GM23338 (cell line): Measurements from ENCODE around the gene PLN. TPM values are rescaled to one million over a fixed set of nuclear protein-coding genes. Genes with fewer than 3 reads are reported as not detected.

Experiments
- ATAC-seq: fragments of 200-7000 bp; cut with Tn5 transposase; 3 replicates; pipeline ENCODE4 v1.9.1; 2020
- DNase-seq: peaks from one replicate; pipeline ENCODE4 v3.0.0-alpha.2; 2015; ENCODE audit warnings: low spot score
- H2AFZ ChIP-seq: fragments of 200-600 bp; sonication (generic); 2 replicates; pipeline ENCODE4 v1.8.0; 2016; ENCODE audit warnings: antibody characterized with exemption, mild to moderate bottlenecking, moderate library complexity
- H3F3A ChIP-seq: fragments of 200-600 bp; sonication (generic); replicated peaks from 2 replicates; pipeline ENCODE4 v1.8.0; 2017; ENCODE audit warnings: antibody characterized with exemption, mixed run types, low read depth
- H3K27ac ChIP-seq: fragments of 200-600 bp; sonication (generic); 2 replicates; pipeline ENCODE4 v1.6.1; 2016; ENCODE audit warnings: low read depth
- H3K27me3 ChIP-seq: fragments of 200-600 bp; sonication (generic); 2 replicates; pipeline ENCODE4 v1.8.0; 2016; ENCODE audit warnings: mild to moderate bottlenecking, mixed run types, moderate library complexity; ENCODE audit not compliant: insufficient read depth
- H3K36me3 ChIP-seq: fragments of 200-600 bp; sonication (generic); 2 replicates; pipeline ENCODE4 v1.8.0; 2016; ENCODE audit warnings: mild to moderate bottlenecking; ENCODE audit not compliant: insufficient read depth
- H3K4me1 ChIP-seq: fragments of 200-600 bp; sonication (generic); 2 replicates; pipeline ENCODE4 v1.8.0; 2016; ENCODE audit warnings: mild to moderate bottlenecking, moderate library complexity; ENCODE audit not compliant: insufficient read depth
- H3K4me2 ChIP-seq: fragments of 200-600 bp; sonication (generic); 2 replicates; pipeline ENCODE4 v1.7.1; 2017; ENCODE audit warnings: mixed run types
- H3K4me3 ChIP-seq: fragments of 200-600 bp; sonication (generic); 2 replicates; pipeline ENCODE4 v1.6.1; 2016; ENCODE audit warnings: mixed run types
- H3K79me2 ChIP-seq: fragments of 200-600 bp; sonication (generic); replicated peaks from 2 replicates; pipeline ENCODE4 v1.8.0; 2017; ENCODE audit warnings: mild to moderate bottlenecking; ENCODE audit not compliant: insufficient read depth
- H3K9me2 ChIP-seq: fragments of 200-600 bp; sonication (generic); 2 replicates; pipeline ENCODE4 v1.8.0; 2017; ENCODE audit not compliant: insufficient read depth
- H4K20me1 ChIP-seq: fragments of 200-600 bp; sonication (generic); replicated peaks from 2 replicates; pipeline ENCODE4 v1.8.0; 2017; ENCODE audit warnings: mild to moderate bottlenecking; ENCODE audit not compliant: insufficient read depth
- H3K27ac Mint-ChIP-seq: 2 replicates; pipeline ENCODE4 v1.8.0; 2020; ENCODE audit warnings: inconsistent platforms, mild to moderate bottlenecking, moderate library complexity, mixed read lengths
- H3K27me3 Mint-ChIP-seq: 3 replicates; pipeline ENCODE4 v1.8.0; 2022; ENCODE audit warnings: low read depth, mild to moderate bottlenecking, moderate library complexity, mixed read lengths, inconsistent platforms; ENCODE audit not compliant: insufficient read depth, poor library complexity
- H3K36me3 Mint-ChIP-seq: 3 replicates; pipeline ENCODE4 v1.8.0; 2021; ENCODE audit warnings: low read depth, mild to moderate bottlenecking, inconsistent platforms, moderate library complexity, mixed read lengths
- H3K4me1 Mint-ChIP-seq: 3 replicates; pipeline ENCODE4 v1.8.0; 2020; ENCODE audit warnings: mild to moderate bottlenecking, inconsistent platforms, mixed read lengths
- H3K4me3 Mint-ChIP-seq: 3 replicates; pipeline ENCODE4 v1.8.0; 2021; ENCODE audit warnings: moderate library complexity, mild to moderate bottlenecking, inconsistent platforms, mixed read lengths
- H3K9me3 Mint-ChIP-seq: 3 replicates; pipeline ENCODE4 v1.8.0; 2020; ENCODE audit warnings: moderate library complexity, mild to moderate bottlenecking, inconsistent platforms, mixed read lengths
- CREB1 ChIP-seq: fragments of 250-450 bp; sonication (Bioruptor Pico); IDR thresholded peaks from 2 replicates; pipeline ENCODE4 v1.5.0; 2020; ENCODE audit warnings: low read depth, mild to moderate bottlenecking, moderate library complexity
- EZH2 ChIP-seq: fragments of 200-600 bp; sonication (generic); IDR thresholded peaks from one replicate; pipeline ENCODE4 v1.8.0; 2017; ENCODE audit warnings: antibody characterized with exemption, mild to moderate bottlenecking, low read depth; ENCODE audit not compliant: unreplicated experiment
- EZH2phosphoT487 ChIP-seq: fragments of 200-600 bp; sonication (generic); IDR thresholded peaks from one replicate; pipeline ENCODE4 v1.8.1; 2018; ENCODE audit warnings: antibody characterized with exemption; ENCODE audit not compliant: unreplicated experiment
- NANOG ChIP-seq: IDR thresholded peaks from 2 replicates; pipeline ENCODE4 v1.6.1; 2016; ENCODE audit warnings: antibody characterized with exemption, borderline replicate concordance
- polyA plus RNA-seq: library from polyadenylated mRNA; unstranded; fragments of >200 nt; fragmentation: Nextera tagmentation; extraction: Ambion mirVana; gene quantifications from 2 replicates; pipeline ENCODE4 v1.2.1, GENCODE V29; 2016
- total RNA-seq: library from RNA; depleted of rRNA; stranded (reverse); fragments of >200 nt; shearing (Covaris generic); gene quantifications from 2 replicates; pipeline ENCODE4 v1.2.3, GENCODE V29; 2014
- TF ChIP-seq, protein P1 (sequence below): fragments of 250-450 bp; sonication (Bioruptor Pico); IDR thresholded peaks from 2 replicates; pipeline ENCODE4 v1.5.0; 2020; ENCODE audit warnings: mild to moderate bottlenecking, moderate library complexity
- TF ChIP-seq, protein P2 (sequence below): IDR thresholded peaks from 2 replicates; pipeline ENCODE4 v1.6.1; 2016; ENCODE audit warnings: antibody characterized with exemption

PLN gene
- total and polyA plus RNA-seq, 2 experiments from 2014 or later, result 0.10 TPM; not detected in 1

DNA sequence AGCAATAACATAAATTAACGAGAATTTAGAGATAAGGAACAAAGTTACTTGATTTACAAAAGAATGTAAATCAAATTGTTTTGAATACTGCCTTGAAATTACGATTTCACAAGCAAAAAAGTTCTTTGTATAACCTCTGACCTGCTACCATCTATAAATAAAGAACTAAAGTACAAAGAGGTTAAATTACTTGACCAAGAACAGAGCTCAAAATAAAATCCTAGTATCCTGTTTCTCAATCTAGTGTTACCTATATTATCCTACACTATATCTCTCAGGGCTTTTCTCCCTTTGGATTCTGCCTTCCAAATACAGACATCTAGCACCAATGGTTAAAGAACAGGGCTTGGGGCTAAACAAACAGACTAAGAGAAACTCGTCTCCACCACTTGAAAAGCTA lies 43.8 kb downstream of the PLN start:
- DNase-seq (no peak), ATAC-seq (no peak)
- Mint-ChIP-seq H3K9me3 (no peaks in the 10 kb centered on the region), H3K4me1 (peaks cover 21% of the 10 kb centered on the region), H3K4me3 (no peak overlapping the region), H3K27ac (no peak overlapping the region), H3K36me3 (no peaks in the 10 kb centered on the region; the same call in 2 of the 3 replicates), H3K27me3 (peaks cover 5% of the 10 kb centered on the region)
- Histone ChIP-seq H3K27me3 (no peaks in the 10 kb centered on the region), H2AFZ (no peak overlapping the region), H3F3A (no peaks in the 10 kb centered on the region), H3K9me2 (no peaks in the 10 kb centered on the region), H3K4me2 (no peak overlapping the region), H3K36me3 (no peaks in the 10 kb centered on the region), H3K4me1 (peaks cover 18% of the 10 kb centered on the region), H3K4me3 (no peak overlapping the region), H3K27ac (no peak overlapping the region), H3K79me2 (no peaks in the 10 kb centered on the region), H4K20me1 (no peaks in the 10 kb centered on the region)
- TF ChIP-seq EZH2 (no peak), EZH2phosphoT487 (no peak), CREB1 (no peak), NANOG (no peak)
- TF ChIP-seq, protein P1, sequence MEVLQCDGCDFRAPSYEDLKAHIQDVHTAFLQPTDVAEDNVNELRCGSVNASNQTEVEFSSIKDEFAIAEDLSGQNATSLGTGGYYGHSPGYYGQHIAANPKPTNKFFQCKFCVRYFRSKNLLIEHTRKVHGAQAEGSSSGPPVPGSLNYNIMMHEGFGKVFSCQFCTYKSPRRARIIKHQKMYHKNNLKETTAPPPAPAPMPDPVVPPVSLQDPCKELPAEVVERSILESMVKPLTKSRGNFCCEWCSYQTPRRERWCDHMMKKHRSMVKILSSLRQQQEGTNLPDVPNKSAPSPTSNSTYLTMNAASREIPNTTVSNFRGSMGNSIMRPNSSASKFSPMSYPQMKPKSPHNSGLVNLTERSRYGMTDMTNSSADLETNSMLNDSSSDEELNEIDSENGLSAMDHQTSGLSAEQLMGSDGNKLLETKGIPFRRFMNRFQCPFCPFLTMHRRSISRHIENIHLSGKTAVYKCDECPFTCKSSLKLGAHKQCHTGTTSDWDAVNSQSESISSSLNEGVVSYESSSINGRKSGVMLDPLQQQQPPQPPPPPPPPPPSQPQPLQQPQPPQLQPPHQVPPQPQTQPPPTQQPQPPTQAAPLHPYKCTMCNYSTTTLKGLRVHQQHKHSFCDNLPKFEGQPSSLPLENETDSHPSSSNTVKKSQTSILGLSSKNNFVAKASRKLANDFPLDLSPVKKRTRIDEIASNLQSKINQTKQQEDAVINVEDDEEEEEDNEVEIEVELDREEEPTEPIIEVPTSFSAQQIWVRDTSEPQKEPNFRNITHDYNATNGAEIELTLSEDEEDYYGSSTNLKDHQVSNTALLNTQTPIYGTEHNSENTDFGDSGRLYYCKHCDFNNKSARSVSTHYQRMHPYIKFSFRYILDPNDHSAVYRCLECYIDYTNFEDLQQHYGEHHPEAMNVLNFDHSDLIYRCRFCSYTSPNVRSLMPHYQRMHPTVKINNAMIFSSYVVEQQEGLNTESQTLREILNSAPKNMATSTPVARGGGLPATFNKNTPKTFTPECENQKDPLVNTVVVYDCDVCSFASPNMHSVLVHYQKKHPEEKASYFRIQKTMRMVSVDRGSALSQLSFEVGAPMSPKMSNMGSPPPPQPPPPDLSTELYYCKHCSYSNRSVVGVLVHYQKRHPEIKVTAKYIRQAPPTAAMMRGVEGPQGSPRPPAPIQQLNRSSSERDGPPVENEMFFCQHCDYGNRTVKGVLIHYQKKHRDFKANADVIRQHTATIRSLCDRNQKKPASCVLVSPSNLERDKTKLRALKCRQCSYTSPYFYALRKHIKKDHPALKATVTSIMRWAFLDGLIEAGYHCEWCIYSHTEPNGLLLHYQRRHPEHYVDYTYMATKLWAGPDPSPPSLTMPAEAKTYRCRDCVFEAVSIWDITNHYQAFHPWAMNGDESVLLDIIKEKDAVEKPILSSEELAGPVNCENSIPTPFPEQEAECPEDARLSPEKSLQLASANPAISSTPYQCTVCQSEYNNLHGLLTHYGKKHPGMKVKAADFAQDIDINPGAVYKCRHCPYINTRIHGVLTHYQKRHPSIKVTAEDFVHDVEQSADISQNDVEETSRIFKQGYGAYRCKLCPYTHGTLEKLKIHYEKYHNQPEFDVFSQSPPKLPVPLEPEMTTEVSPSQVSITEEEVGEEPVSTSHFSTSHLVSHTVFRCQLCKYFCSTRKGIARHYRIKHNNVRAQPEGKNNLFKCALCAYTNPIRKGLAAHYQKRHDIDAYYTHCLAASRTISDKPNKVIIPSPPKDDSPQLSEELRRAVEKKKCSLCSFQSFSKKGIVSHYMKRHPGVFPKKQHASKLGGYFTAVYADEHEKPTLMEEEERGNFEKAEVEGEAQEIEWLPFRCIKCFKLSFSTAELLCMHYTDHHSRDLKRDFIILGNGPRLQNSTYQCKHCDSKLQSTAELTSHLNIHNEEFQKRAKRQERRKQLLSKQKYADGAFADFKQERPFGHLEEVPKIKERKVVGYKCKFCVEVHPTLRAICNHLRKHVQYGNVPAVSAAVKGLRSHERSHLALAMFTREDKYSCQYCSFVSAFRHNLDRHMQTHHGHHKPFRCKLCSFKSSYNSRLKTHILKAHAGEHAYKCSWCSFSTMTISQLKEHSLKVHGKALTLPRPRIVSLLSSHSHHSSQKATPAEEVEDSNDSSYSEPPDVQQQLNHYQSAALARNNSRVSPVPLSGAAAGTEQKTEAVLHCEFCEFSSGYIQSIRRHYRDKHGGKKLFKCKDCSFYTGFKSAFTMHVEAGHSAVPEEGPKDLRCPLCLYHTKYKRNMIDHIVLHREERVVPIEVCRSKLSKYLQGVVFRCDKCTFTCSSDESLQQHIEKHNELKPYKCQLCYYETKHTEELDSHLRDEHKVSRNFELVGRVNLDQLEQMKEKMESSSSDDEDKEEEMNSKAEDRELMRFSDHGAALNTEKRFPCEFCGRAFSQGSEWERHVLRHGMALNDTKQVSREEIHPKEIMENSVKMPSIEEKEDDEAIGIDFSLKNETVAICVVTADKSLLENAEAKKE (CRISPR knock-in tag), result no peak
- TF ChIP-seq, protein P2, sequence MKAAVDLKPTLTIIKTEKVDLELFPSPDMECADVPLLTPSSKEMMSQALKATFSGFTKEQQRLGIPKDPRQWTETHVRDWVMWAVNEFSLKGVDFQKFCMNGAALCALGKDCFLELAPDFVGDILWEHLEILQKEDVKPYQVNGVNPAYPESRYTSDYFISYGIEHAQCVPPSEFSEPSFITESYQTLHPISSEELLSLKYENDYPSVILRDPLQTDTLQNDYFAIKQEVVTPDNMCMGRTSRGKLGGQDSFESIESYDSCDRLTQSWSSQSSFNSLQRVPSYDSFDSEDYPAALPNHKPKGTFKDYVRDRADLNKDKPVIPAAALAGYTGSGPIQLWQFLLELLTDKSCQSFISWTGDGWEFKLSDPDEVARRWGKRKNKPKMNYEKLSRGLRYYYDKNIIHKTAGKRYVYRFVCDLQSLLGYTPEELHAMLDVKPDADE, result no peak
